ENCODE results near the gene RANGAP1. TPM values are rescaled to one million over a fixed set of nuclear protein-coding genes. Genes with fewer than 3 reads are reported as not detected.

The RANGAP1 gene
- total and polyA plus RNA-seq, 7 donors = 26.2 to 51.8 (median 41.1) TPM

GRCh38 chr22:41215409-41215808 lies 70.6 kb downstream of the RANGAP1 start:
- Histone ChIP-seq H3K27ac (no peak overlapping the region), H3K9me3 (no peaks in the 10 kb centered on the region), H3K27me3 (ENCODE audit: insufficient read depth in 3 of 3, low read length in 2 of 3) (no peaks in the 10 kb centered on the region), H3K4me3 (no peak overlapping the region), H3K4me1 (peaks cover 9% of the 10 kb centered on the region), H3K36me3 (ENCODE audit: insufficient read depth in 1 of 2, low read depth in 1 of 2) (peaks cover 0 to 77% of the 10 kb centered on the region in 2 donors)
- intact Hi-C loops (cut with DNase I) = no loop called here
- 98% methylated on average over 10 of the region's 10 CpGs for WGBS, 3 donors
- no peak for DNase-seq
- TF ChIP-seq CTCF (IDR thresholded peaks at IDR 0.05) = no peak
- ATAC-seq = no peak

- intact Hi-C loops (cut with DNase I) = no loop called here
- H3K36me3 ChIP-seq (ENCODE audit: insufficient read depth in 1 of 2, low read depth in 1 of 2) = peaks cover 0 to 28% of the 10 kb centered on the region in 2 donors
- DNase-seq (no peak), ATAC-seq (no peak)
- no peaks in the 10 kb centered on the region for H3K27me3 ChIP-seq (ENCODE audit: insufficient read depth in 3 of 3, low read length in 2 of 3)
- 90 to 94% (median 92%) methylated on average over 9 of the region's 9 CpGs for WGBS, 3 donors
- H3K27ac ChIP-seq = no peak overlapping the region
- peaks cover 7% of the 10 kb centered on the region for H3K4me1 ChIP-seq
- no peak for TF ChIP-seq CTCF (IDR thresholded peaks at IDR 0.05)
- no peaks in the 10 kb centered on the region for H3K9me3 ChIP-seq
- no peak overlapping the region for H3K4me3 ChIP-seq
Measured at GRCh38 chr22:41206719-41207118, 79.3 kb downstream of the RANGAP1 start.

GRCh38 chr22:41204992-41205900 lies 80.7 kb downstream of the RANGAP1 start, which contains the start of gene L3MBTL2:
Gene L3MBTL2 (plus strand): TSS chr22:41205312. CDS start chr22:41205363, 51 bp downstream.
- peak within 1 kb of the TSS; percentile 95 for H3K4me3 ChIP-seq
- peak within 1 kb of the TSS; percentile 94 for H3K27ac ChIP-seq
- H3K4me1 ChIP-seq = peaks cover 7% of the 10 kb centered on the region
- peak; percentile 100 for ATAC-seq
- no peak for TF ChIP-seq CTCF (IDR thresholded peaks at IDR 0.05)
- H3K27me3 ChIP-seq (ENCODE audit: insufficient read depth in 3 of 3, low read length in 2 of 3) = no peaks in the 10 kb centered on the region
- no peaks in the 10 kb centered on the region for H3K9me3 ChIP-seq
- DNase-seq = peak; percentile 99
- intact Hi-C loops (cut with DNase I) = no loop called here
- H3K36me3 ChIP-seq (ENCODE audit: insufficient read depth in 1 of 2, low read depth in 1 of 2) = peaks cover 0 to 16% of the 10 kb centered on the region in 2 donors
- 2% methylated on average over 44 to 47 of the region's 47 CpGs for WGBS, 3 donors

GRCh38 chr22:41204066-41204465 lies 81.9 kb downstream of the RANGAP1 start:
- intact Hi-C loops (cut with DNase I) = no loop called here
- no peaks in the 10 kb centered on the region for H3K9me3 ChIP-seq
- no peak overlapping the region for H3K4me3 ChIP-seq
- no peak overlapping the region for H3K27ac ChIP-seq
- peaks cover 7% of the 10 kb centered on the region for H3K4me1 ChIP-seq
- DNase-seq = no peak
- H3K36me3 ChIP-seq (ENCODE audit: insufficient read depth in 1 of 2, low read depth in 1 of 2) = peaks cover 0 to 4% of the 10 kb centered on the region in 2 donors
- ATAC-seq = no peak
- 60 to 63% (median 61%) methylated on average over 6 of the region's 6 CpGs for WGBS, 3 donors
- no peaks in the 10 kb centered on the region for H3K27me3 ChIP-seq (ENCODE audit: insufficient read depth in 3 of 3, low read length in 2 of 3)
- TF ChIP-seq CTCF (IDR thresholded peaks at IDR 0.05) = no peak
